Activated CD4-positive, alpha-beta T cell treated with anti-CD3 and anti-CD28 coated beads, Interleukin-2, amount 50 U/mL, for 4 hours (primary cell): ENCODE results near the gene PKP1.

Source experiments
- DNase-seq, 2 experiments: peaks; one replicate each; pipeline ENCODE4 v3.0.0-alpha.2; 2020

PKP1 gene

GRCh38 chr1:201283836-201284553 lies 689 bp downstream of the PKP1 start:
- DNase-seq: no peak

GRCh38 chr1:201284636-201285035 lies 1.3 kb downstream of the PKP1 start:
- DNase-seq: no peak

- DNase-seq: no peak
These were observed 2.5 kb downstream of the PKP1 start for GRCh38 chr1:201285846-201286245.

- no peak for DNase-seq
These were observed 3.1 kb downstream of the PKP1 start for GRCh38 chr1:201286445-201286844.

- DNase-seq: no peak
These were observed 4.7 kb downstream of the PKP1 start for GRCh38 chr1:201288007-201288406.

GRCh38 chr1:201288765-201289164 lies 5.5 kb downstream of the PKP1 start:
- no peak for DNase-seq

GRCh38 chr1:201290551-201290950 lies 7.2 kb downstream of the PKP1 start:
- no peak for DNase-seq

GRCh38 chr1:201291916-201292315 lies 8.6 kb downstream of the PKP1 start:
- DNase-seq: no peak

GRCh38 chr1:201294876-201295275 lies 11.6 kb downstream of the PKP1 start:
- DNase-seq: no peak

- DNase-seq: no peak
These were observed 12.0 kb downstream of the PKP1 start for GRCh38 chr1:201295346-201295745.

GRCh38 chr1:201295861-201296260 lies 12.6 kb downstream of the PKP1 start:
- no peak for DNase-seq

- no peak for DNase-seq
These were observed 13.0 kb downstream of the PKP1 start for GRCh38 chr1:201296352-201296751.

- no peak for DNase-seq
These were observed 15.4 kb downstream of the PKP1 start for GRCh38 chr1:201298396-201299381.

GRCh38 chr1:201299968-201300367 lies 16.7 kb downstream of the PKP1 start:
- DNase-seq: no peak

GRCh38 chr1:201300641-201301040 lies 17.3 kb downstream of the PKP1 start:
- DNase-seq: no peak

GRCh38 chr1:201302163-201303152 lies 19.2 kb downstream of the PKP1 start:
- DNase-seq: no peak

- DNase-seq: no peak
These were observed 20.8 kb downstream of the PKP1 start for GRCh38 chr1:201304126-201304525.

- no peak for DNase-seq
These were observed 22.5 kb downstream of the PKP1 start for GRCh38 chr1:201305815-201306214.

GRCh38 chr1:201307231-201307630 lies 23.9 kb downstream of the PKP1 start:
- DNase-seq: no peak

GRCh38 chr1:201307760-201308499 lies 24.6 kb downstream of the PKP1 start:
- no peak for DNase-seq

- DNase-seq: no peak
These were observed 26.1 kb downstream of the PKP1 start for GRCh38 chr1:201309416-201309815.
